H9 (cell line): Measurements from ENCODE around the gene ARHGAP10. TPM values are rescaled to one million over a fixed set of nuclear protein-coding genes. Genes with fewer than 3 reads are reported as not detected.

Source experiments
- DNase-seq: peaks from one replicate; pipeline ENCODE4 v3.0.0-alpha.2; 2017
- H2AFZ ChIP-seq: one replicate; pipeline ENCODE4 v1.6.1; 2013; ENCODE audit warnings: mild to moderate bottlenecking, low read length, control low read depth, moderate library complexity
- H2AK5ac ChIP-seq: 2 replicates; pipeline ENCODE4 v1.6.1; 2013; ENCODE audit warnings: low read length, control low read depth, mixed read lengths; ENCODE audit not compliant: insufficient read length
- H2BK120ac ChIP-seq: one replicate; pipeline ENCODE4 v1.6.1; 2013; ENCODE audit warnings: low read depth, mild to moderate bottlenecking, low read length, control low read depth, inconsistent platforms; ENCODE audit not compliant: poor library complexity, severe bottlenecking
- H2BK12ac ChIP-seq: 2 replicates; pipeline ENCODE4 v1.6.1; 2013; ENCODE audit warnings: low read length, control low read depth, mixed read lengths, low read depth; ENCODE audit not compliant: insufficient read length
- H2BK15ac ChIP-seq: 2 replicates; pipeline ENCODE4 v1.6.1; 2013; ENCODE audit warnings: low read depth, low read length, control low read depth
- H2BK20ac ChIP-seq: one replicate; pipeline ENCODE4 v1.6.1; 2013; ENCODE audit warnings: low read depth, mild to moderate bottlenecking, low read length, control low read depth, inconsistent platforms; ENCODE audit not compliant: poor library complexity, severe bottlenecking
- H2BK5ac ChIP-seq: 2 replicates; pipeline ENCODE4 v1.6.1; 2013; ENCODE audit warnings: low read length, control low read depth, mixed read lengths; ENCODE audit not compliant: insufficient read length
- H3K14ac ChIP-seq: 2 replicates; pipeline ENCODE4 v1.6.1; 2013; ENCODE audit warnings: low read length, control low read depth; ENCODE audit not compliant: insufficient read depth
- H3K18ac ChIP-seq: 2 replicates; pipeline ENCODE4 v1.6.1; 2013; ENCODE audit warnings: low read depth, mild to moderate bottlenecking, mixed read lengths, low read length, control low read depth; ENCODE audit not compliant: insufficient read length
- H3K23ac ChIP-seq: 2 replicates; pipeline ENCODE4 v1.6.1; 2013; ENCODE audit warnings: low read length, control low read depth, mixed read lengths, low read depth; ENCODE audit not compliant: insufficient read length
- H3K23me2 ChIP-seq: 2 replicates; pipeline ENCODE4 v1.6.1; 2013; ENCODE audit warnings: low read depth, mild to moderate bottlenecking, mixed read lengths, low read length, control low read depth; ENCODE audit not compliant: insufficient read length, poor library complexity, severe bottlenecking
- H3K27ac ChIP-seq: 2 replicates; pipeline ENCODE4 v1.5.1; 2013; ENCODE audit warnings: low read length, control low read depth, mixed read lengths, low read depth; ENCODE audit not compliant: insufficient read length
- H3K27me3 ChIP-seq: 2 replicates; pipeline ENCODE4 v1.6.1; 2013; ENCODE audit warnings: low read length, control low read depth, inconsistent platforms; ENCODE audit not compliant: insufficient read depth
- H3K4ac ChIP-seq: 2 replicates; pipeline ENCODE4 v1.6.1; 2013; ENCODE audit warnings: low read depth, mild to moderate bottlenecking, control low read depth, inconsistent platforms, low read length, moderate library complexity
- H3K4me1 ChIP-seq: 2 replicates; pipeline ENCODE4 v1.6.1; 2013; ENCODE audit warnings: low read length, control low read depth, inconsistent platforms; ENCODE audit not compliant: insufficient read depth
- H3K4me2 ChIP-seq: 2 replicates; pipeline ENCODE4 v1.6.1; 2013; ENCODE audit warnings: low read length, control low read depth, mixed read lengths; ENCODE audit not compliant: insufficient read length, insufficient read depth
- H3K56ac ChIP-seq: 2 replicates; pipeline ENCODE4 v1.6.1; 2013; ENCODE audit warnings: low read depth, mild to moderate bottlenecking, mixed read lengths, low read length, control low read depth; ENCODE audit not compliant: insufficient read length
- H3K79me1 ChIP-seq: 2 replicates; pipeline ENCODE4 v1.6.1; 2013; ENCODE audit warnings: low read depth, mild to moderate bottlenecking, moderate library complexity, low read length, control low read depth, inconsistent platforms; ENCODE audit not compliant: insufficient read depth, poor library complexity, severe bottlenecking
- H3K79me2 ChIP-seq: 2 replicates; pipeline ENCODE4 v1.6.1; 2013; ENCODE audit warnings: low read length, control low read depth, inconsistent platforms; ENCODE audit not compliant: insufficient read depth
- H3K9ac ChIP-seq: 2 replicates; pipeline ENCODE4 v1.6.1; 2013; ENCODE audit warnings: low read length, control low read depth, mixed read lengths; ENCODE audit not compliant: insufficient read length; ENCODE audit errors: extremely low read depth
- H3K9me3 ChIP-seq: one replicate; pipeline ENCODE4 v1.6.1; 2013; ENCODE audit warnings: low read depth, low read length, inconsistent platforms; ENCODE audit not compliant: control insufficient read depth
- H3T11ph ChIP-seq: one replicate; pipeline ENCODE4 v1.6.1; 2013; ENCODE audit warnings: mild to moderate bottlenecking, low read length, control low read depth, inconsistent platforms
- H4K20me1 ChIP-seq: one replicate; pipeline ENCODE4 v1.6.1; 2013; ENCODE audit not compliant: control insufficient read depth, insufficient read length, insufficient read depth
- H4K5ac ChIP-seq: 2 replicates; pipeline ENCODE4 v1.6.1; 2013; ENCODE audit warnings: low read depth, mild to moderate bottlenecking, mixed read lengths, low read length, control low read depth; ENCODE audit not compliant: insufficient read length
- H4K8ac ChIP-seq: replicated peaks from 2 replicates; pipeline ENCODE4 v1.6.1; 2013; ENCODE audit warnings: low read length, control low read depth, mixed read lengths, low read depth; ENCODE audit not compliant: insufficient read length
- H4K91ac ChIP-seq: 2 replicates; pipeline ENCODE4 v1.6.1; 2013; ENCODE audit warnings: low read depth, mild to moderate bottlenecking, moderate library complexity, mixed read lengths, low read length, control low read depth; ENCODE audit not compliant: insufficient read length
- H3K27ac Mint-ChIP-seq, 3 experiments: 2 replicates in 2 of 3; 3 replicates in 1 of 3; pipeline ENCODE4 v1.8.0; 2020 to 2021; ENCODE audit warnings: mixed read lengths in 3 of 3, mild to moderate bottlenecking in 1 of 3, moderate library complexity in 1 of 3
- H3K27me3 Mint-ChIP-seq: 2 replicates; pipeline ENCODE4 v1.8.0; 2021; ENCODE audit warnings: low read depth, mild to moderate bottlenecking, moderate library complexity, mixed read lengths
- H3K36me3 Mint-ChIP-seq, 3 experiments: 2 replicates in 2 of 3; 3 replicates in 1 of 3; pipeline ENCODE4 v1.8.0; 2020 to 2021; ENCODE audit warnings: low read depth in 3 of 3, mixed read lengths in 3 of 3; ENCODE audit not compliant: insufficient read depth in 1 of 3
- H3K4me1 Mint-ChIP-seq, 2 experiments: 2 replicates each; pipeline ENCODE4 v1.8.0; 2020; ENCODE audit warnings: mixed read lengths in 2 of 2
- H3K4me3 Mint-ChIP-seq, 2 experiments: 2 replicates in 1 of 2; 3 replicates in 1 of 2; pipeline ENCODE4 v1.8.0; 2020 to 2021; ENCODE audit warnings: mild to moderate bottlenecking in 2 of 2, mixed read lengths in 2 of 2, moderate library complexity in 1 of 2
- H3K9me3 Mint-ChIP-seq, 2 experiments: 2 replicates in 1 of 2; 3 replicates in 1 of 2; pipeline ENCODE4 v1.8.0; 2020; ENCODE audit warnings: mild to moderate bottlenecking in 2 of 2, mixed read lengths in 2 of 2, moderate library complexity in 1 of 2
- WGBS: extraction: QIAGEN DNeasy Blood & Tissue Kit; methylation state at CpG from one replicate; pipeline ENCODE4 v1.1.7; 2013; ENCODE audit warnings: missing lambda C conversion rate, low lambda C conversion rate, mixed read lengths; ENCODE audit not compliant: insufficient read length; ENCODE audit errors: extremely low coverage; 5-methylcytosine and 5-hydroxymethylcytosine counted together
- total RNA-seq: library from RNA; stranded (reverse); gene quantifications from 2 replicates; pipeline ENCODE4 v1.2.1, GENCODE V29; 2021
- TF ChIP-seq, protein P1 (sequence below): fragments of 200-600 bp; sonication (generic); conservative IDR thresholded peaks from 3 replicates; pipeline ENCODE4 v1.8.0; 2021; ENCODE audit warnings: antibody characterized with exemption, mild to moderate bottlenecking

The ARHGAP10 gene
- total RNA-seq, 1 experiment from 2014 or later: 7.8 TPM

DNA sequence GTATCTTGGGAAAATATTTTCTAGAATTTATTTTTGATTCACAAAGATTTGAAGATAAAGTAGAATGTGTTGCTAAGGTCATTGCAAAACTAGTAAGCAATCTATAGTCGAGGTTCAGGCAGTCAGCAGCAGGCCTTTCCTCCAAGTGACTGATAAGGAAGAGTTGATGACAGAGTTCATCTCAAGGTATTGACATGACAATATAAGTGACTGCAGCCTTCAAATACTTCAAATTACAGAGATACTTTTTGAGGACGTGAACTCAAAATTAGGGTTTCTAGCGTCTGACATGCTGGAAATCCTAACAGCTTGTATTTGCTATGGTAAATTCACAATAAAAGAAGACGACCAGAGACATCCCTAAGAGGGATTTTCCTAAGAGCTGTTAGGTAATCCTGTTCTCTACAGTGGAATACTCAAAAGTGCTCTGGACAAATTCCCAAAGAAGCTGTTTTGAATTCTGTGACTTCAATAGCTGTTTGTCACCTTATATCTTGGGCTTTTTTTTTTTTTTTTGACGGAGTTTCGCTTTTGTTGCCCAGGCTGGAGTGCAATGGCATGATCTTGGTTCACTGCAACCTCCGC is 7.4 kb downstream of the ARHGAP10 start:
- Histone ChIP-seq H3K79me1 (no peaks in the 10 kb centered on the region), H3K27me3 (no peaks in the 10 kb centered on the region; the same call in 1 of the 2 replicates), H3K4me1 (peaks cover 5% of the 10 kb centered on the region; the same call in 1 of the 2 replicates), H3K23me2 (no peaks in the 10 kb centered on the region), H4K8ac (no peak overlapping the region), H2BK12ac (no peak overlapping the region), H3K9me3 (no peaks in the 10 kb centered on the region), H3K14ac (no peak overlapping the region), H2BK120ac (no peak overlapping the region), H3K56ac (no peak overlapping the region), H3T11ph (no peak overlapping the region), H3K18ac (no peak overlapping the region), H3K79me2 (no peaks in the 10 kb centered on the region), H3K4me2 (no peak overlapping the region), H3K27ac (no peak overlapping the region), H3K23ac (no peak overlapping the region), H2BK20ac (no peak overlapping the region), H3K9ac (no peak overlapping the region), H2AFZ (no peak overlapping the region), H2BK15ac (no peak overlapping the region), H2BK5ac (no peak overlapping the region), H4K91ac (no peak overlapping the region), H4K20me1 (no peaks in the 10 kb centered on the region), H4K5ac (no peak overlapping the region), H3K4ac (no peak overlapping the region), H2AK5ac (no peak overlapping the region)
- no peaks in the 10 kb centered on the region for H3K36me3 Mint-ChIP-seq
- no peak for DNase-seq
- WGBS: no CpG with 5 or more reads among the region's 7 CpGs
- TF ChIP-seq, protein P1, sequence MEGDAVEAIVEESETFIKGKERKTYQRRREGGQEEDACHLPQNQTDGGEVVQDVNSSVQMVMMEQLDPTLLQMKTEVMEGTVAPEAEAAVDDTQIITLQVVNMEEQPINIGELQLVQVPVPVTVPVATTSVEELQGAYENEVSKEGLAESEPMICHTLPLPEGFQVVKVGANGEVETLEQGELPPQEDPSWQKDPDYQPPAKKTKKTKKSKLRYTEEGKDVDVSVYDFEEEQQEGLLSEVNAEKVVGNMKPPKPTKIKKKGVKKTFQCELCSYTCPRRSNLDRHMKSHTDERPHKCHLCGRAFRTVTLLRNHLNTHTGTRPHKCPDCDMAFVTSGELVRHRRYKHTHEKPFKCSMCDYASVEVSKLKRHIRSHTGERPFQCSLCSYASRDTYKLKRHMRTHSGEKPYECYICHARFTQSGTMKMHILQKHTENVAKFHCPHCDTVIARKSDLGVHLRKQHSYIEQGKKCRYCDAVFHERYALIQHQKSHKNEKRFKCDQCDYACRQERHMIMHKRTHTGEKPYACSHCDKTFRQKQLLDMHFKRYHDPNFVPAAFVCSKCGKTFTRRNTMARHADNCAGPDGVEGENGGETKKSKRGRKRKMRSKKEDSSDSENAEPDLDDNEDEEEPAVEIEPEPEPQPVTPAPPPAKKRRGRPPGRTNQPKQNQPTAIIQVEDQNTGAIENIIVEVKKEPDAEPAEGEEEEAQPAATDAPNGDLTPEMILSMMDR: no peak
- H3K4me1 Mint-ChIP-seq: peaks cover 37 to 45% of the 10 kb centered on the region in 2 experiments
- H3K4me3 Mint-ChIP-seq: no peak overlapping the region
- H3K27ac Mint-ChIP-seq: no peak overlapping the region
- no peaks in the 10 kb centered on the region; a peak in 1 of 5 replicates for H3K9me3 Mint-ChIP-seq
- H3K27me3 Mint-ChIP-seq: peaks cover 24% of the 10 kb centered on the region
